Muscle layer of duodenum (tissue), 2 donors: ENCODE measurements around the gene GABRR3.

Experiments
- H3K27ac ChIP-seq: one replicate; pipeline ENCODE4 v1.7.0; 2013; ENCODE audit warnings: mild to moderate bottlenecking, low read length
- H3K27me3 ChIP-seq: one replicate; pipeline ENCODE4 v1.7.0; 2013; ENCODE audit warnings: low read depth, mild to moderate bottlenecking, control low read depth, low read length
- H3K36me3 ChIP-seq, 2 donors: one replicate each; pipeline ENCODE4 v1.7.0; 2013; ENCODE audit warnings: low read length in 2 of 2, control low read depth in 1 of 2, mild to moderate bottlenecking in 1 of 2; ENCODE audit not compliant: insufficient read depth in 2 of 2, control insufficient read depth in 1 of 2
- H3K4me1 ChIP-seq, 2 donors: one replicate each; pipeline ENCODE4 v1.7.0; 2013; ENCODE audit warnings: low read length in 2 of 2, mild to moderate bottlenecking in 2 of 2, control low read depth in 1 of 2, moderate library complexity in 1 of 2; ENCODE audit not compliant: insufficient read depth in 2 of 2, control insufficient read depth in 1 of 2
- H3K4me3 ChIP-seq, 2 donors: one replicate each; pipeline ENCODE4 v1.7.0; 2013; ENCODE audit warnings: low read length in 2 of 2, low read depth in 1 of 2, mild to moderate bottlenecking in 1 of 2
- H3K9me3 ChIP-seq, 2 donors: one replicate each; pipeline ENCODE4 v1.7.0; 2013; ENCODE audit warnings: low read length in 2 of 2, control low read depth in 1 of 2, mild to moderate bottlenecking in 1 of 2; ENCODE audit not compliant: control insufficient read depth in 1 of 2
- donor health status: healthy.

Gene GABRR3

DNA sequence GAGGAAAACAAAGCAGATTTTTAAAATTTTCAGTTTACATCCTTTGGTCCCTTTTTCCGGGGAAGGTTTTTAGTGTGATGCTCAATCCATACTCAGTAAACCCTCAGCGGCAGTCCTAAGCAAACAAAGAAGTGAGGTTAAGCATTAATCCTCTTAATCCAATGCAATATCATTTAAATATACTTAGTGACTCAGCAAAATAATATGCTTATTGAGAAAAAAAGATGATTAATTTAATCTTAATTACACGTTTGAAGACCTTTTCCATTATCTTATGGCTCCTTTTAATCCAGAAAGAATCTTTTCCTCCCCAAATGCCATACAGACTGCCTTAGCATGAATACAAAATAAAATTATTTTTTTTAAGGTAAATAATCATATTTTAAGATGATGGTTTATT lies at the start of gene GABRR3:
Gene GABRR3, minus strand, starts transcription at position 108 of the 400 bp plus-strand sequence. CDS start 328 bp downstream, outside the sequence.
- no peak within 1 kb of the TSS for H3K27ac ChIP-seq
- no peak within 1 kb of the TSS for H3K4me3 ChIP-seq
- H3K4me1 ChIP-seq, result no peaks in the 10 kb centered on the region
- no peaks in the 10 kb centered on the region for H3K9me3 ChIP-seq
- no peaks in the 10 kb centered on the region for H3K36me3 ChIP-seq
- H3K27me3 ChIP-seq, result no peaks in the 10 kb centered on the region

DNA sequence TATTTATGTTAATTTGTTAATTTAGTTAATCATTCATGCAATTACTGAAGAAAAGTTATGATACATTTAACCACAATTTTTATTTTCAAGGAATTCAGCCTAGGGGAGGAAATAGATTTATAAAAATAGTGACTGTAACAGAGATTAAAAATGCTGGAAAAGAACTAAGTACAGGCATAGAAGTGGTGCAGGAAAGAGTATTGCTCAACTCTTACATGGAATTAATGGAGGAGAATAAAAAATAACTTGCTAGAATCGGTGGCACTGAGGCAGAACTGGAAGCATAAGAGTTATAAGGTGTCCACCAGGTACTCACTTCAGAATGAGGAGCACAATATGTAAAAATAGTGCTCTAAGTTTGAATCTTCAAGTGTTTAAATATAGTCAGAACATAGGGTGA lies 38.4 kb upstream of the GABRR3 start:
- no peaks in the 10 kb centered on the region for H3K4me1 ChIP-seq
- H3K27me3 ChIP-seq, result no peaks in the 10 kb centered on the region
- no peaks in the 10 kb centered on the region for H3K36me3 ChIP-seq
- H3K9me3 ChIP-seq, result no peaks in the 10 kb centered on the region
- no peak overlapping the region for H3K27ac ChIP-seq
- H3K4me3 ChIP-seq, result no peak overlapping the region

DNA sequence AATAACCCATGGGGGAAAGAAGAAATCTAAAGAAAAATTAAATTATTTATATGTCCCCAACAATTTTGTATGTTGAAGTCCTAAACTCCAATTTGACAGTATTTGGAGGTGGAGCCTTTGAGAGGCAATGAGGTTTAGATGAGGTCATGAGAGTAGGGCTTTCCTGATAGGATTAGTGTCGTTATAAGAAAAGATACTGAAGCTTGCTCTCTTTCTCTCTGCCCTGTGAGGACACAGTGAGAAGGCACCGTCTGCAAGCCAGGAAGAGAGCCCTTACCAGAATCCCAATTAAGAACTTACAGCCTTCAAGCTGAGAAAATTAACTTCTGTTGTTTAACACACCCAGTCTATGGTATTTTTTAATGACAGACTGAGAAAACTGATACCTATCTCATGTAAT lies 35.7 kb upstream of the GABRR3 start:
- no peak overlapping the region for H3K27ac ChIP-seq
- H3K4me1 ChIP-seq, result no peaks in the 10 kb centered on the region
- H3K27me3 ChIP-seq, result no peaks in the 10 kb centered on the region
- H3K4me3 ChIP-seq, result no peak overlapping the region
- H3K36me3 ChIP-seq, result no peaks in the 10 kb centered on the region
- no peaks in the 10 kb centered on the region for H3K9me3 ChIP-seq

DNA sequence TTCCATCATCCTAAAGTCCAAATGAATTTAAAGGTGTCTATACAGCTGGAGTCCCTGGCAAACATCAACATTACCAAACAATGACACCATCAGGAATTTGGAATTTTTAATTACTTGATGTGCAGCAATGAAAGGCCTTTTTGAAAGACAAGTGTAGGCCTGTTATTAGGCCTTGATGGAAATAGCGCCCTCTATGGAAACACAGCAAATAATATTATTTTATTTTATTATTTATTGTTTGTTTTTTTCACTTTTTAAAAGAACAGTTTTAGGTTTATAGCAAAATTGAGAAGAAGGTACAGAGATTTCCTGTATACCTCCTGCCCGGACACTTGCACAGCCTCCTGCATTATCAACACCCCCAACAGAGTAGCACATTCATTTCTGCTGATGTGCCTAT lies 33.7 kb upstream of the GABRR3 start:
- no peak overlapping the region for H3K4me3 ChIP-seq
- H3K36me3 ChIP-seq, result no peaks in the 10 kb centered on the region
- H3K27me3 ChIP-seq, result no peaks in the 10 kb centered on the region
- no peaks in the 10 kb centered on the region for H3K9me3 ChIP-seq
- H3K27ac ChIP-seq, result no peak overlapping the region
- no peaks in the 10 kb centered on the region for H3K4me1 ChIP-seq

DNA sequence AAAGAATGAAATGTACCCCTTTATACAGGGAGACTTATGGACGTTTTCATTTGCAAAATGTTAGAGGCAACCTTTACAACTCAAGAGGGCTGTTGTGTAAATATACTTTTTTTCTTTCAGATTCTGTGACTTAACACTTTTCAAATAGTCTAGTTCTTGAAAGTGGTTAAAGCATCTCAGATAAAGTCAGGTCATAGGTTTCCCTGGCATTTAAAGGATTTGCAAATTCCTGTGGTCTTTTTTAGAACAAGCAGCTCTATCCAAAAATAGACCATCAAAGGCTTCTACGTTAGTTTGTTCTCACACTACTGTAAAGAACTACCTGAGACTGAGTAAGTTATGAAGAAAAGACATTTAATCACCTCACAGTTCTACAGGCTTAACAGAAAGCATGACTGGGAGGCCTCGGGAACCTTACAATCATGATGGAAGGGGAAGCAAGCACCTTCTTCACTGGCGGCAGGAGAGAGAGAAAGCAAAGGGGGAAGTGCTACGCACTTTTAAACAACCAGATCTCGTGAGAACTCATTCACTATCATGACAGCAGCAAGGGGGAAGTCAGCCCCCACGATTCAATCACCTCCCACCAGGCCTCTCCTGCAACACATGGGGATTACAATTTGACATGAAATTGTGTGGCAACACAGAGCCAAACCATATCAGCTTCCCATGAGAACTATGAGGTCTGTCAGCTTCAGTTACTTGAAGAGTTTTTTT lies 23.3 kb upstream of the GABRR3 start:
- H3K4me1 ChIP-seq, result no peaks in the 10 kb centered on the region
- H3K4me3 ChIP-seq, result no peak overlapping the region
- no peak overlapping the region for H3K27ac ChIP-seq
- H3K9me3 ChIP-seq, result no peaks in the 10 kb centered on the region
- no peaks in the 10 kb centered on the region for H3K27me3 ChIP-seq
- H3K36me3 ChIP-seq, result no peaks in the 10 kb centered on the region

DNA sequence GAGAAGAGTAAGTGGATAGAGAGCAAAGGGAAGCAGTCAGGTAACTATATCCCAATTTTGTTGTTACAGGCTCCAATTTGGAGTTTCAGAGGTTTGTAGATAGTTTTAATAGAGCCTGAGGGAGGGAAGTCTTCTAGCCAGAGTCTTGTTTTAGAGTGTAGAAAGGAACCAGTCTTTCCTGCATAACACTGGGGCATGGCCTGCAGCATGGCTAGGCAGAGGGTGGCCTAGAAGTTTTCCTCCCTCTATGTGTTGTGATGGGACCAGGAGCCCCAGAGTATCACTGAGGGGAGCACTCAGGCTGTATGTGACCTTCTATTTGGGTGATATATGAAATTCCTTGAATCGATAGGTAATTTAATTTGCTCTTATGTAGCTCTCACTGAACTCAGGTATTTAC lies 22.5 kb upstream of the GABRR3 start:
- no peaks in the 10 kb centered on the region for H3K9me3 ChIP-seq
- H3K36me3 ChIP-seq, result no peaks in the 10 kb centered on the region

DNA sequence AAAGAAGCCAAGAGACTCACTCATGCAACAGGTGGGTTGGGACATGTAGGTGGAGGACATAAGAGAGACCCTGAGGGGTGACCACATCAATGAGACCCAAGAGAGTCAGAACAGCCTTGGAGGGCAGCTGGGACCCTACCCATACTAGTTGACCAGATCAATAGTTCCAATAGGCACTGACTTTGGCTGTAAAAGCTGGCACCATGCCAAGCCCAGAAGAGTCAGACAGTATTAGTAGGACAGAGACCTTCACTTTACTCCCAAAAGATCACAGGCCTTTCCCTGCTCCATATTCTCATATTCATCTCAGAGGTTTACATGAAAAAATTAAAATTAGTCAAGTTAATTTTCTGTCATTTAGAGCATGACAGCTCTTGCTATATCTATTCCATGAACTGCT lies 20.9 kb upstream of the GABRR3 start:
- Histone ChIP-seq H3K4me3 (no peak overlapping the region), H3K36me3 (no peaks in the 10 kb centered on the region), H3K27ac (no peak overlapping the region), H3K4me1 (no peaks in the 10 kb centered on the region), H3K9me3 (no peaks in the 10 kb centered on the region), H3K27me3 (no peaks in the 10 kb centered on the region)

More for the DNA sequence above, 22.5 kb upstream of the GABRR3 start:
- no peaks in the 10 kb centered on the region for H3K4me1 ChIP-seq
- H3K27ac ChIP-seq, result no peak overlapping the region
- H3K27me3 ChIP-seq, result no peaks in the 10 kb centered on the region
- H3K4me3 ChIP-seq, result no peak overlapping the region

DNA sequence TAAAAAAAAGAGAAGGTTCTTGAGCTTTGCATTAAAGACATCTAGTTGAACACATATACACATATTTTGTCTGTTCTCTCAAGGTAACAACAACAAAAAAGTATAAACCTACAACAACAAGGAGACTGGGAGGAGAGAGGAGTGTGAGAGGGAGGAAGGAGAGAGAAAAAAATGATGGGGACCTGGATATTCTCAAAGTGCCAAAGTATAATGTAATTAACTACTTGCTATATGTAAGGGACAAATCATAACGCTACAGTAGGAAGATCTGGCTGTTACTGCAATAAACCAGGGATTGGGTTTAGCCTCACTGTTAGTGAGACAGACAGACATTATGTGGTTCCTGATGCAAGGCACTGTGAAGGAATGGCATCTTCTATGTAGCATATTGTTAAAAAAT lies 14.2 kb upstream of the GABRR3 start:
- Histone ChIP-seq H3K27ac (no peak overlapping the region), H3K4me1 (no peaks in the 10 kb centered on the region), H3K4me3 (no peak overlapping the region)

DNA sequence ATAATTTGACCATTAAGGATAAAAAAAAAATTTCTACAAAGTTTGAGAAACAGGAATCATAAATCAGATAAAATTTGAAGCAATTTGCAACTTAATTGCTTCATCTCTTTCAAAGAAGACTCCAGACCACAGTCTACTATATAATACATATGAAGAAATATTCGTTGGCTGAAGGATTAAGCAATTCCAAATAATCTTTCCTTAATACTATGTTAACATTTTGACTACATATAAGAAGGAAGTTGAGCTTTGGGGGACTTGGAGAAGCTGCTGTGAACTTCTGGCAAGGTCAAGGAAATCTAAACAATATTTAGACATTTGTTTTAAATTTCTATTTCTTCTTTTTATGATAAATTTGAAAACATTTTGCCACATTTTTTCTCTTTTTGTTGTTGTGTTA lies 13.5 kb upstream of the GABRR3 start:
- no peaks in the 10 kb centered on the region for H3K27me3 ChIP-seq
- H3K36me3 ChIP-seq, result no peaks in the 10 kb centered on the region
- no peaks in the 10 kb centered on the region for H3K4me1 ChIP-seq
- H3K4me3 ChIP-seq, result no peak overlapping the region
- no peaks in the 10 kb centered on the region for H3K9me3 ChIP-seq
- H3K27ac ChIP-seq, result no peak overlapping the region

More for the DNA sequence above, 14.2 kb upstream of the GABRR3 start:
- no peaks in the 10 kb centered on the region for H3K27me3 ChIP-seq
- H3K9me3 ChIP-seq, result no peaks in the 10 kb centered on the region
- H3K36me3 ChIP-seq, result no peaks in the 10 kb centered on the region

DNA sequence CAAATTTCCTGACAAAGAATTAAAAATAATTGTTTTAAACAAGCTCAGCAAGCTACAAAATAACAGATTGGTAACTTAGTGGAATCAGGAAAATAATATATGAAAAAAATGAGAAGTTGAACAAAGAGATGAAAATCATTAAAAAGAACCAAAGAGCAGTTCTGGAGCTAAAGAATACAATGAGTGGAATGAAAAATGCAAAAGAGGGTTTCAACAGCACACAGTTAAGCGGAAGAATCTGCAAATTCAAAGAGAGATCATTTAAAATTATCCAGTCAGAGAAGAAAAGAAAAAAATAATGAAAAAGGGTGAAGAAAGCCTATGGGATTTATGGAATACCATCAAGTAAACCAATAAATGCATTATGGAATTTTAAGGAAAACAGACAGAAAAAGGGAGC lies 6.2 kb upstream of the GABRR3 start:
- Histone ChIP-seq H3K27me3 (no peaks in the 10 kb centered on the region), H3K27ac (no peak overlapping the region), H3K4me3 (no peak overlapping the region), H3K36me3 (no peaks in the 10 kb centered on the region), H3K4me1 (no peaks in the 10 kb centered on the region), H3K9me3 (peaks cover 0 to 3% of the 10 kb centered on the region in 2 donors)

DNA sequence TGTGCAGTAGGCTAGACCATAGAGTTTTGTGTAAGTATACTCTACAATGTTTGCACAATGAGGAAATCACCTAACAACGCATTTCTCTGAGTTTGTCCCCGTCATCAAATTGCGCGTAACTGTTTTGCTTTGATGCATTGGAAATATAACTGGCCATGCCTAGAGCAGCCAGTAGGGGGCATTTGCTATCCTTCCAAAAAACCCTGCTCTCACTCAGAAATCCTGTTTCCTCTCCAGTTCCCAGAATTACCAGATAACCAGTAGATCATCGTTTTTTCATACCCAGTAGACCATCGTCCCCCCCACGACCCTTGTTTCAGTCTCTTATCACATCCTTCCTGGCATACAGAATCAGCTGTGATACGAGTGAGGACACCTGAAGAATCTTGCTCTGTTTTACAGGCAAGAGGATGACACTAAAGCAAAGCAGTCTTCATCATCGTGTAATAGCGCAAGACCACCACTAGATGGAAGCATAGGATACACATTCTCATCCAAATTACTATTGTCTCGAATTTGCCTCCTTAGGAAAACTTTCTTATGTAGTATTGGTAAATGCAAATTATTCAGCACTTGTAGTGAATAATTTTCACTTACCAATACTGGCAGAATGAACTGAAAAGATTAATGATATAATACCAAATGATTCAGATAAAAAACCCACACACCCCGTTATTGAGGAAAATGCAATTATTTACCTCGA lies 4.4 kb upstream of the GABRR3 start:
- no peak overlapping the region for H3K27ac ChIP-seq

More for the DNA sequence above, 4.4 kb upstream of the GABRR3 start:
- no peaks in the 10 kb centered on the region for H3K27me3 ChIP-seq
- no peaks in the 10 kb centered on the region for H3K36me3 ChIP-seq
- no peaks in the 10 kb centered on the region for H3K4me1 ChIP-seq
- peaks cover 0 to 3% of the 10 kb centered on the region in 2 donors for H3K9me3 ChIP-seq
- peak overlapping the region; percentile 49 to 78 for H3K4me3 ChIP-seq
